Astrocyte of the cerebellum (primary cell): ENCODE measurements around the gene GPC5.

ENCODE experiments used
- DNase-seq: peaks from one replicate; pipeline ENCODE4 v3.0.0-alpha.2; 2011; ENCODE audit warnings: low read depth
- H3K4me3 ChIP-seq: 2 replicates; pipeline ENCODE4 v1.5.1; 2011; ENCODE audit warnings: mild to moderate bottlenecking, low read depth, low read length, moderate library complexity
- CTCF ChIP-seq: IDR thresholded peaks from 2 replicates; pipeline ENCODE4 v1.5.1; 2012; ENCODE audit warnings: low read length, low read depth, moderate library complexity, mild to moderate bottlenecking; ENCODE audit errors: missing control alignments
- in situ Hi-C: cut with HindIII; loops from 2 replicates; pipeline ENCODE4 v1.10.0; 2017; ENCODE audit warnings: low sequenced_read_pairs

Gene GPC5

GRCh38 chr13:92761710-92762109 lies 1363.3 kb downstream of the GPC5 start:
- DNase-seq: no peak
- in situ Hi-C loops: no loop called here
- no peak for TF ChIP-seq CTCF
- no peak overlapping the region for H3K4me3 ChIP-seq

GRCh38 chr13:92767468-92767867 lies 1369.0 kb downstream of the GPC5 start:
- no peak for DNase-seq
- no peak overlapping the region for H3K4me3 ChIP-seq
- in situ Hi-C loops: no loop called here
- TF ChIP-seq CTCF: no peak

- no peak for DNase-seq
- no peak for TF ChIP-seq CTCF
- in situ Hi-C loops: no loop called here
- no peak overlapping the region for H3K4me3 ChIP-seq
Measured at GRCh38 chr13:92768602-92769001, 1370.2 kb downstream of the GPC5 start.

- H3K4me3 ChIP-seq: no peak overlapping the region
- TF ChIP-seq CTCF: no peak
- no peak for DNase-seq
- in situ Hi-C loops: no loop called here
Measured at GRCh38 chr13:92769046-92769445, 1370.6 kb downstream of the GPC5 start.

- no peak for TF ChIP-seq CTCF
- no peak for DNase-seq
- in situ Hi-C loops: no loop called here
- H3K4me3 ChIP-seq: no peak overlapping the region
Measured at GRCh38 chr13:92775658-92776057, 1377.2 kb downstream of the GPC5 start.

- TF ChIP-seq CTCF: no peak
- H3K4me3 ChIP-seq: no peak overlapping the region
- no peak for DNase-seq
- in situ Hi-C loops: no loop called here
Measured at GRCh38 chr13:92781965-92782690, 1383.7 kb downstream of the GPC5 start.
